NCI-H1694 treated with DMSO at 0.1 percent for 48 hours (cell line): ENCODE data around the gene RAD50.
A peak's percentile ranks its signal among the peaks of the same experiment; 100 is the strongest.
"Not testable (repeated sequence)": the region's sequence is repeated elsewhere in the genome, so short reads cannot be mapped to it uniquely, and the experiment has no call there.

ENCODE experiments used
- DNase-seq: peaks from one replicate; lab custom pipeline; 2025; lab: John Stamatoyannopoulos, UW

Gene RAD50

DNA sequence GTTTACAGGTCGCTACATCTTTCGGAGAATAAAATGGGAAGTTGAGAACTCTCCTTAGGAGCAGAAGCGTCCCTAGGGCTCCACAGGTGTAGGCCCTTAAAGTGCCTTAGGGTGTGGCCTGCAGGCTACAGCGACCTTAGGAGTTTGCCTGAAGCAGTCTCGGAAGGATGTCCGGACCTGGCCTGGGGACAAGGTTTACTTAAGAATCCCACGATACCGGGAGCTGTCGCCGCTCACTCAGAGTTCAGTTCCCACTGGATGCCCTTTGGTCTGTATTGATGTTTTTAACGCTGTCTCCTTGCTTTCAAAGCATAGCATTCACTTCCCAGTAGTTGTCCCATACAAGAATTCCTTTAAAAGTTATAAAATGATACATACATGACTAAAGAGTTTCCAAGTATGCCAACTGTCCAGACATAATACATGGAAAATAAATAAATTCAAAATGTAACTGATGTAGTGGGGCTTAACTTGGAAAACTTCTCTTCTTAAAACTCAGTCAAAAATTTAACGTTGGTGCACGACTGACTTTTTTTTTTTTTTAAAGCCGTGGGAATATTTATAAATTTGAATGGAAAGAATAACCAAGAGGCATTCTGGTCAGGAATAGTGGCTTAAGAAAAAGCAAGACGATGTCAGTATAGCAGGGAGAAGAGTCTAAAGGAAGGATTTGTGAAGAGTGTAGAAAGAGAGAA, 848 bp downstream of the RAD50 start:
- no peak for DNase-seq

DNA sequence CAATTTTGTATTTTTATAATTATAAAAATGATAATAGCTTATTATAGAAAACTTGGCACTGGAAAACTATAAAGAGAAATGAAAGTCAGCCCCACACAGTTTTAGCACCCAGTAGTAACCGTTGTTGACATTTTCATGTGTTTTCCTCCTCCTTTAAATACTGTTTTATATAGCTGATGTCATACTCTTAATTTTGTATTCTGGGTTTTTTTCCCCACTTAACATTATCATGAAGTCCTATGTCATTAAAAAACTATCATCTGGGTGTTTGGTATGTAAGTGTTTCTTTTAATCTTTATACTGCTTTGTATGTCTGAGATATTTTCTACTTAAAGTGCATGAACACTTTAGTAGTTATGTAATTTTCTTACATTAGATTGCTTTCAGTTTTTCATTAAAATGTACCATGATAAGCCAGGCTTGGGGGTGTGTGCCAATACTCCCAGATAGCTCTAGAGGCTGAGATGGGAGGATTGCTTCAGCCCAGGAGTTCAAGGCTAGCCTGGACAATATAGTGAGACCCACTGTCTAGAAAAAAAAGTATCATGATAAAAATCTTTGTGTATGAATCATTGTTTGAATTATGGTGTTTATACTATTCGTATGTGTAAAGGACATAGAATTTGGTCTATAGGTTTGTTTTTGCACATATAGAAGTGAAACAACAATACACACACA, 2.7 kb downstream of the RAD50 start:
- DNase-seq: no peak

DNA sequence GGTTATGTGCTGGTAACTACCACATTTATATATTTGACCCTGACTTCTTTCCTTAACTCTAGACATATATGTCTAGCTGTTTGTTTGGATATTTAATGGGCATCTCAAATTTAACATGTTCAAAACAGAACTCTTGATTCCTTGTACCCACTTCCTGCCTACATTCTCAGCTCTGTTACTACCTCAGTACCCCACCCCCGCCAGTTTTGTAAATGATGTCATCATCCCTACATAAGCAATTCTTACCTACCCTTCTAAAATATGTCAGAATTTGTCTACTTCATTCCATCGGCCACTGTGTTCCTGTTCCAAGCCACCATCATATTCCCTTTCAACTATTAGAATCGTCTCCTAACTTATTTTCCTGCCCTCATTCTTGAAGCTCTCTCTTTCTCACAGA, 4.8 kb downstream of the RAD50 start:
- no peak for DNase-seq

DNA sequence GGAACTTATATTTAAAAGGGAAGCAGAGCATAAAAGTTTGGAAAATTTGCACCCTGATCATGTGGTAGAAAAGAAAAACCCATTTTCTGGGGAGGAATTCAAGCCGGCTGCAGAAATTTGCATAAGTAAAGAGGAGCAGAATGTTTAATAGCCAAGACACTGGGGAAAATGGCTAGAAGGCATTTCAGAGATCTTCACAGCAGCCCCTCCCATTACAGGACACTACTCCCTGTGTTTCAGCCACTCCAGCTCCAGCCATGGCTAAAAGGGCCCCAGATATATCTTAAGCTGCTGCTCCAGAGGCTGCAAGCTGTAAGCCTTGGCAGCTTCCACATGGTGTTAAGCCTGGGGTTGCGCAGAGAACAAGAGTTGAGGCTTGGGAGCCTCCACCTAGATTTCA, 7.8 kb downstream of the RAD50 start:
- DNase-seq: not testable (repeated sequence)

DNA sequence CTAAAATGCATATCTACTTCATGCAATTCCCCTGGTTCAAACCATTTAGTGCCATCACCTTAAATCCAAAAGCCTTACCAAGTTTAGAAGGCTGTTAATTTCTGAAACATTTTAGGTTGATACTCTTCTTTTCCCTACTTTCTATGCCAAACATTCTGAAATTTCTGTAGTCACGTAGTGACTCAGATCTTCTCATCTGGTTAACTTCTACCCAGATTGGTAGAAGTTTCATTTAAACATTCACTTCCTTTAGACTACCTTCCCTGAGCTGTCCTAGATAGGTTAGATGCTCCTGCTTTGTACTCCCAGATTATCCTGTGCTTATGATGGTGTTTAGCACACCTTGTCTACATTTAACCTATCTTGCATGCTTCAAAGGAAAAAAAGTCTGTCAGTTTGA, 9.9 kb downstream of the RAD50 start:
- no peak for DNase-seq

DNA sequence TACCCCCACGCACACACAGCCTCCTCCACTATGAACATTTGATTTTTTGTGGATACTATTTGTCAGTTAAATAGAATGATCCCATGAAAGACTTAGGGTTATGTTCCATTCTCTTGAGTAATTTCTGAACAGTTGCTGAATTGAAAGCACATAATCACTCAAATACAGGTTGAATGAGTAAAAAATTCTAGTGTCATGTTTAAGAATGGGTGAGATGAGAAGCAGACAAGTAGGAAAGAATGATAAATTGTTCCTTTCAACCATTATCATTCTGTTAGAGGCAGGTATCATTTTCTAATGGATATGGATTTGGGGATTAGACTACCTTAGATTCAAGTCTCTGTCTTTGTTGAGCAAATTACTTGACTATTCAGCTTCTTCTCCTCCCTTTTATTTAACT, 19.3 kb downstream of the RAD50 start:
- DNase-seq: no peak

DNA sequence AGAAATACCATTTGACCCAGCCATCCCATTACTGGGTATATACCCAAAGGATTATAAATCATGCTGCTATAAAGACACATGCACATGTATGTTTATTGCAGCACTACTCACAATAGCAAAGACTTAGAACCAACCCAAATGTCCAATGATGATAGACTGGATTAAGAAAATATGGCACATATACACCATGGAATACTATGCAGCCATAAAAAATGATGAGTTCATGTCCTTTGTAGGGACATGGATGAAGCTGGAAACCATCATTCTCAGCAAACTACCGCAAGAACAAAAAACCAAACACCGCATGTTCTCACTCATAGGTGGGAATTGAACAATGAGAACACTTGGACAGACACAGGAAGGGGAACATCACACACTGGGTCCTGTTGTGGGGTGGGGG, 27.8 kb downstream of the RAD50 start:
- DNase-seq: not testable (repeated sequence)

DNA sequence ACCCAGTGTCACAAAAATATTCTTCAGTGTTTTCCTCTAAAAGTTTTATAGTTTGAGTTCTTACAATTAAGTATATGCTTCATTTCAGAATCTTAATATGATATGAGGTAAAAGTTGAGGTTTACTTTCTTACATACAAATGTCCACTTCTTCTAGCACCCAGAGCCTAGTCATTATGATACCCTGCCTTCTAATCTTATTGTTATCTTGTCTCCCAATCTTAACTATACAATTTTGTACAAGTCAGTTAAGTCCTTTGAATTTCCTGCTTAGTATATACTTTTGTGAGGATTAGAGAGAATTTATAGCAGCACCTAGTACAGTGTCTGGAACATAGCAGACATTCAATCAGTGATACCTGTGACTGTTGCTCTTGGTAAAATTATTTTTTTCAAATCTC, 29.3 kb downstream of the RAD50 start:
- DNase-seq: no peak

DNA sequence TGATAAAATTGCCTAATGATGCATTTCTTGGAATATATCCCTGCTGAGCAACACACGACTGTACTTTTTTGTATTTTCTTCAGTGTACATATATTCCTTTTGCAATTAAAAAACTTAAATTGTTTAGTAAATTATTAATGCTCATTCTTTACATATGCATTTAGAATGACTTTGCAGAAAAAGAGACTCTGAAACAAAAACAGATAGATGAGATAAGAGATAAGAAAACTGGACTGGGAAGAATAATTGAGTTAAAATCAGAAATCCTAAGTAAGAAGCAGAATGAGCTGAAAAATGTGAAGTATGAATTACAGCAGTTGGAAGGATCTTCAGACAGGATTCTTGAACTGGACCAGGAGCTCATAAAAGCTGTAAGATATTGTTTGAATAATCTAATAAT, 32.7 kb downstream of the RAD50 start:
- DNase-seq: no peak

DNA sequence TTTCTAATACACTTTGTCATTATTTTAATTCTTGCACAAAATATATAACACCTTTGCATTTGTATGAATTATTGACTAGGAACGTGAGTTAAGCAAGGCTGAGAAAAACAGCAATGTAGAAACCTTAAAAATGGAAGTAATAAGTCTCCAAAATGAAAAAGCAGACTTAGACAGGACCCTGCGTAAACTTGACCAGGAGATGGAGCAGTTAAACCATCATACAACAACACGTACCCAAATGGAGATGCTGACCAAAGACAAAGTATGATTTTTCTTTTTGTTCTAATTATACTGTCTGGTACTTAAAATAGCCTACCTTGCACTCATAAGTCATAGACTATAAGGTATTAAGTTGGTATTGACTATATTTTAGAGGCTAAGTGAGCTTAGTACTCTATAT, 34.4 kb downstream of the RAD50 start:
- DNase-seq: peak; percentile 0

DNA sequence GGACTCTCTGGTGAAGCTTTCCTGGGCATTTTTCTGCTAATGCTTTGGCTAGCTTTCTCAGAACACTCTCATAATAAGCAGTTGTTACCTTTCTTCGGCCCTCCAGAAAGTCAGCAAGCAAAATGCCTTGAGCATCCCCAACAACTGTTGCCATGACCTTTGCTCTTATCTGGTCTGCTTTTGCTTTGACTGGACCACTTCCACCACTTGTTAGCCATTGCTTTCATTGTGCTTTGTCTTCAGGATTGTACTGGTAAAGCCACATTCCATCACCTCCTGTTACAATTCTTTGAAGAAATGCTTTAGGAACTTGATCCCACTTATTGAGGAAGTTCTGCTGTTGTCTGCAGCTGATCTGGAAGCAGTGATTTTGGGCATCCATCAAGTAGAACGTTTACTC, 35.7 kb downstream of the RAD50 start:
- no peak for DNase-seq

DNA sequence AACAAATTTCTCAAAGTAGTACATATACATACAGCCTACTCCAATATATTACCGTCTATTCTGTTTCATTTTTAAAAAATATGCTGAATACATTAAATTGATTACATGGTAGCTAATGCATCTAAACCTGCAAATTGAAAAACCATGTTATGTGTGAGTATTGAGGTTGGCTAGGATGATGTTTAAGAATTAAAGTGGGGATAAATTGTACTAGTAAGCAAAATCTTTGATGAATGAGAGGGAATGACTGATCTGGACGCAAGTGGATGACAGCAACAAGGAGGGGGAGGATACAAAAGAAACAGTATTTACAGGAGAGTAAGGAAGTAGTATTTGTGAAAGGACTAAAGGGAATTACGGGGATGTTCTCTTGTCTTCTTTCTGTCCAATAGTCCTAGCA, 37.4 kb downstream of the RAD50 start:
- DNase-seq: no peak

DNA sequence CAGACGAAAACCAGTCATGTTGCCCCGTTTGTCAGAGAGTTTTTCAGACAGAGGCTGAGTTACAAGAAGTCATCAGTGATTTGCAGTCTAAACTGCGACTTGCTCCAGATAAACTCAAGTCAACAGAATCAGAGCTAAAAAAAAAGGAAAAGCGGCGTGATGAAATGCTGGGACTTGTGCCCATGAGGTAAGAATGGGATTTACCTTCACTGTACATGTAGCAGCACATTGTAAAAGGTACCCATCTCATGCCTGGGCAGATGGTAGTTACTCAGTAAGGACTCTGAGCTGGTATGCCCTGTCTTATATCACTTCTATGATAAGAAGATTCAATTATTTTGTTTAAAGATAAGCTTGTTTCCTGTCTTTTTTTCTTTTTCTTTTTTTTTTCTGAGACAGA, 38.8 kb downstream of the RAD50 start:
- no peak for DNase-seq

DNA sequence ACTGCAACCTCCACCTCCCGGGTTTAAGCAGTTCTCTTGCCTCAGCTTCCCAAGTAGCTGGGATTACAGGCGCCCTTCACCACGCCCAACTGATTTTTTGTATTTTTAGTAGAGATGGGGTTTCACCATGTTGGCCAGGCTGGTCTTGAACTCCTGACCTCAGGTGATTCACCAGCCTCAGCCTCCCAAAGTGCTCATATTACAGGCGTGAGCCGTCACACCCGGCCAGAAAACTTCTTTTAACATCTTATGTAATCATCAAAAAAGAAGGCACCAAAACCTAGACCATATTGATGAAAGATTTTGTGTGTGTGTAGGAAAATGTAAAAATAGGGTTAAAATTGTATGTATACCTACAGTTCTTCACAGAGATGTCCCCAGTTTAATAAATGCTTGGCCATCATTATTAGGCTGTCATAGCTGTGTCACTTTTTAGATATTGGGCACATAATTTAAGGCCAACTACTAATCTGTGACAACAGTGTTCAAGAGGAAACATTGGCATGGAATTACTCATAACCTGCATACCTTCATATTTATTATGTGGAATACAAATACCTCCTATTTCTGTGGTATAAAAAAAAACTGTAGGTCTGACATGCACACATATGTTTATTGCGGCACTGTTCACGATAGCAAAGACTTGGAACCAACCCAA, 44.4 kb downstream of the RAD50 start:
- DNase-seq: no peak

DNA sequence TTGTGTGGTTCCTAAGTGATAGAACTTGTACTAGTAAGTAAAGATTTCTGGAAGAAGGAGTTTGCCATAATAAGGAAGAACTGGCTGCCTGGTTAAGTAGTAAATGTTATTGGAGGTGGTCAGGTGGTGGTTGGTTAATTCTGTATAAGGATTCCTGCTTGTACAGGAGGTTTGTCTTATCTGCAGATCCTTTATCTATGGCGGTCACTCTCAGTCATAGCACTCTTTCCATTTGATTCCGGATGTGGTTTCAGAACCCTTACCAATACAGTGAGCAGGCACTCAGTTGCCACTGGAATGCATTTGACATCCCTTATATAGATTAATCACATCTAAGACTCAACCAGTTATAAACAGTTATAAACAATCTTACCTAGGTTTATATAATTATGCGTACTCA, 50.3 kb downstream of the RAD50 start:
- no peak for DNase-seq

DNA sequence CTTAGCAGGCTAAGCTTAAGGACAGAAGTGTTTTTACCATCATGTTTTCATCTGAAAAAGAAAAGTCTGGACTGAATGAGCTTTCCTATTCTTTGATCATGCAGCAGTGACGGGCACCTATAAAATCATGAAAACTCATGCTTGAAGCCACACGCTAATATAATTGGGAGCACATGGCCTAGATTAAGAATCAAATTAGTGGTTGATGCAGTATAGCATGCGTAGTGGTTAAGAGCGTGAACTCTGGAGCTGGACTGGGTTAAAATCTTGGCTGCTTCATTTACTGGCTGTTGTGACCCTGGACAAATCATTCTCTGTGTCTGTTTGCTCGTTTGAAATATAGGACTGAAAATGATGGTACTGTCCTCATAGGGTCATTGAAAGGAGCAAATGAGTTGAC, 51.3 kb downstream of the RAD50 start:
- DNase-seq: no peak

DNA sequence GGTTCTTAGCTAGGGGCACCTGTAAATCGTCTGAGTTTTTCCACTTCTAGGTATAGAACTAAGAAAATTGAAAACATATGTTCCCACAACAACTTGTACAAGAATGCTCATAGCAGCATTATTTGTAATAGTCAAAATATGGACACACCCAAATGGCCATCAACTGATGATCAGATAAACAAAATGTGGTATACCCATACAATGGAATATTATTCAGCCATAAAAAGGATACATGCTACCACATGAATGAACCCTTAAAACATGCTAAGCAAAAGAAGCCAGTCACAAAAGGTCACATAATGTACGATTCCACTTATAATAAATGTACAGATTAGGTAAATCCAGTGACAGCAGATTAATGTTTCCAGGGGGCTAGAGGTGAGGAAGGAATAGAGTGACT, 55.2 kb downstream of the RAD50 start:
- no peak for DNase-seq

DNA sequence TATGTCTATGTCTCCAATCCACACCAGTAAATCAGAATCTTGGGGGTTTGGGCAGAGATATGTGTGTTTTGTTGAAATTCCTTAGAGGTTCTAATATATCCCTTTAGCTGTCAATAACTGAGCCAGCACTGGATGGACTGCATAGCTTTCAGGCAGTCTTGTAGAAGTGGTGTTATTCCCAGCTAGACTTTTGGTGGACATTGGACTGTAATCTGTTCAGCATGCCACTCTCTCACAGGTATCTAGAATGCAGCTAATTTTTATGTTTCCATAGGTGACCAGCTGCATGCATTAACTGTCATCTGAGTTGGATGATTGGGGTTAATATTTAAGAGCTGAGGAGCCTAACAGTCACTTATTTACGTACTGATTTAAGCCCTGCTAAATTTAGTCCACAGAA, 56.1 kb downstream of the RAD50 start:
- DNase-seq: no peak

DNA sequence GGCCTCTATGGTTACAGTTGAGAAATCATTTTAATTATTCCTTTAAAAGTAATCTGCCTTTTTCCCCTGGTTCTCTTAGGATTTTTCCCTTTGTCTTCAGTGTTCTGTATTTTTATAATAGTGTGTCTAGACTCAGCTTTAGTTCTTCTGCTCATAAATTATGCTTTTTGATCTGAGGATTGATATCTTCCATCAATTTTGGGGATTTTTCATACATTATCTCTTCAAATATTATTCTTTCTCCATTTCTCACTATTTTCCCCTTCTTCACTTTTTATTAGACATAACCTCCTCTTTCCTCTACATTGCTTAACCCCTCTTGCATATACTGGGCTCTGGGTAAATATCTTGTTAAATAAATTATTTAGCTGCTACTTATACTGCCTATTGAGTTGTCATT, 64.9 kb downstream of the RAD50 start:
- DNase-seq: no peak

DNA sequence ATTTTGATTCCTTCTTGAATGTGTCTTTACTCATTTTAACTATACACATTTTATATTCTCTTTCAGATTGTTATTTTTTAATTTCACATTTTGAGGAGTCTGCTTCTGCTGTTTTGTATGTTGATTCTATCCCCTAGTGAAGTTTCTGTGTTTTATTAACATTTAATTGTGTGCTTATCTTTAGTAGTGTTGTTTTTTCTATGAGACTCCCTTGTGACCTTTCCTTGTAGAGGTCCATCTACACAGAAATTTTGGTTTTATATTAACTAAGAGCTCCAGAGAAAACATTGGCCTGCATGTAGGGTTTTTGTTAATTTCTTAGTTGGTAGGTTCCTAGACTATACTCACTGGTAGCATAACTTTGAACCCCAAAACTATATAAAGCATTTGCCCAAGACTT, 65.8 kb downstream of the RAD50 start:
- DNase-seq: no peak

DNA sequence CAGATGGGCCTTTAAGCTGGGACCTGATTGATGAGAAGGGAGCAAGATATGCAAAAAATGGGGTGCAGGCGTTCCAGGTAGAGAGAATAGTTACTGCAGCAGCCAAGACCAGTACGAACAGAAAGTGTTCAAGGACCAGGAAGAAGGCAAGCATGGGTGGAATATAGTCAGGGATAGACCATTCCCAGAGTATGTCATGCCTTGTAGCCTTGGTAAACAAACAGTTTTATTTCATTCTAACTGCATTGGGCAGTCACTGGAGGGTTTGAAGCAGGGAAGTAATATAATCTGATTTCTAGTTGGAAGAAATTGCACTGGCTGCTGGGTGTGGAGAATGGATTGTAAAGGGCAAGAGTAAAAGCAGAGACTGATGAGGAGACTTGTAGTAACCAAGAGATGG, 70.7 kb downstream of the RAD50 start:
- no peak for DNase-seq

DNA sequence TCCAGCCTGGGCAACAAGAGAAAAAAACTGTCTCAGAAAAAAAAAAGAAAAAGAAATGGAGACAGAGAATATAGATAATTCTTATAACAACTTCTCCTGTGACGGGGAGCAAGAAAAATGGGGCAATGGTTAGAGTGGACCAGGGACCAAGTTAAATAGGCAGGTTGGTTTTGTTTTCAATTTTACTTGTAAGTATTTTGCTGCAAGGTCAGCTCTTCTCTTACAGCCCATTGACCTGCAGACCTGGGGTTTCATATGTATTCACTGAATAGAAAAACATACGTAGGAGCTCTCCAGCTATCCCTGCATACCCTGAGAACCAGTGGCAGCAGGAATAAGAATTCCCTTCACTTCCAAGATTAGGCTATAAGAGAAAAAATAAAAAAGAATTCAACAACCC, 72.0 kb downstream of the RAD50 start:
- DNase-seq: no peak

DNA sequence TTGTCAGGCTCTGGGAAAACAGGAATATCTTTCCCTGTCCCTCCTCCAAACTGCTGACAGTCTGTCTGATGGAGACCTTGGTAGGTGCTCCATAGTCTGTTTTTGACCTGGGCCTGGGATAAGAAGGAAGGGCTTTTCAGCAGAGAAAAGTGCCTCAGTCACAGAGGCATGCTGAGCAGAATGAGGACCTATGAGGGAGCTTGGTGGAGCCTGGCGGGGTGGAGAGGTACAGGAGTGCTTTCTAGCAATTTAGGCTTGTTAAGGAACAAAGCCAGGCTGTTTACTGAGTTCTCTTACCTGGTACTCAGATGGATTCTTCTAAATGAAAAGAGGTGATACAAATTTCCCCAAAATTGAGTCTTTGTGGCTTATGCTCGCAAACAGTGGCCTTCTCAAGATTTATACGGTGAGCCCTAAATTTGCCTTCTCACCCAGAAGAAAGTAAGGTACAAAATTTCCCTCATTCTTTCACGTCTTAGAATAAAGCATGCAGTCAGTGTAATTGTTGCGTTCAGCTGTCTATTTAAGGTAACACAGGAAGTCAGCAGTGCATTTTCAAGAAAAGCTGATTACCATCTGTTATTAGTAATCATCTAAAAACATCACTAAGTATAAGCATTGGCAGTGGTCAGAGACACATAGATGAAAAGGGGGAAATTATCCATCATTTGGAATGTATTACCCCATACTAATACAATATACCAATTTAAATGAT, 72.6 kb downstream of the RAD50 start:
- DNase-seq: no peak
